Neural cell (in vitro differentiated cells): Measurements from ENCODE around the gene SLC31A1. TPM values are rescaled to one million over a fixed set of nuclear protein-coding genes. Genes with fewer than 3 reads are reported as not detected.

ENCODE experiments used
- H2AFZ ChIP-seq: fragments of 200-600, 300-800 bp; sonication (generic), shearing (Covaris generic); 2 replicates; pipeline ENCODE4 v1.6.0; 2014; ENCODE audit warnings: low read depth, mild to moderate bottlenecking, antibody characterized with exemption, low read length, moderate library complexity
- H3F3A ChIP-seq: fragments of 200-600 bp; shearing (Covaris generic); 2 replicates; pipeline ENCODE4 v1.6.1; 2016; ENCODE audit warnings: mild to moderate bottlenecking, moderate library complexity, mixed read lengths, antibody characterized with exemption, low read length; ENCODE audit not compliant: insufficient read depth, poor library complexity, severe bottlenecking
- H3K27ac ChIP-seq: fragments of 200-600, 300-800 bp; sonication (generic), shearing (Covaris generic); 2 replicates; pipeline ENCODE4 v1.5.1; 2014; ENCODE audit warnings: mild to moderate bottlenecking, low read length, moderate library complexity
- H3K27me3 ChIP-seq: fragments of 300-800, 200-600 bp; sonication (generic), shearing (Covaris generic); 2 replicates; pipeline ENCODE4 v1.6.0; 2014; ENCODE audit warnings: mild to moderate bottlenecking, low read depth, low read length, moderate library complexity; ENCODE audit not compliant: insufficient read depth
- H3K36me3 ChIP-seq: fragments of 300-800, 200-600 bp; sonication (generic), shearing (Covaris generic); 2 replicates; pipeline ENCODE4 v1.5.1; 2014; ENCODE audit warnings: mild to moderate bottlenecking, antibody characterized with exemption, low read length, moderate library complexity; ENCODE audit not compliant: insufficient read depth
- H3K4me2 ChIP-seq: fragments of 300-800, 200-600 bp; sonication (generic), shearing (Covaris generic); 2 replicates; pipeline ENCODE4 v1.6.0; 2014; ENCODE audit warnings: mild to moderate bottlenecking, low read length
- H3K4me3 ChIP-seq: fragments of 300-800, 200-600 bp; sonication (generic), shearing (Covaris generic); 2 replicates; pipeline ENCODE4 v1.5.1; 2014; ENCODE audit warnings: mild to moderate bottlenecking, low read length, moderate library complexity
- H3K79me2 ChIP-seq: fragments of 200-600 bp; shearing (Covaris generic); replicated peaks from 2 replicates; pipeline ENCODE4 v1.6.0; 2014; ENCODE audit warnings: mild to moderate bottlenecking, low read length, moderate library complexity; ENCODE audit not compliant: insufficient read depth
- H3K9ac ChIP-seq: fragments of 300-800, 200-600 bp; sonication (generic), shearing (Covaris generic); 2 replicates; pipeline ENCODE4 v1.6.1; 2016; ENCODE audit warnings: mild to moderate bottlenecking, low read length, mixed read lengths
- H3K9me2 ChIP-seq: fragments of 200-600 bp; shearing (Covaris generic); 2 replicates; pipeline ENCODE4 v1.6.1; 2016; ENCODE audit warnings: mild to moderate bottlenecking, low read length, mixed read lengths; ENCODE audit not compliant: insufficient read depth
- H3K9me3 ChIP-seq: fragments of 200-600, 300-800 bp; sonication (generic), shearing (Covaris generic); 2 replicates; pipeline ENCODE4 v1.6.1; 2016; ENCODE audit warnings: mild to moderate bottlenecking, mixed run types, low read length, moderate library complexity, mixed read lengths
- H4K20me1 ChIP-seq: fragments of 200-600 bp; shearing (Covaris generic); 2 replicates; pipeline ENCODE4 v1.6.1; 2016; ENCODE audit warnings: mild to moderate bottlenecking, mixed run types; ENCODE audit not compliant: insufficient read depth
- EP300 ChIP-seq: fragments of 450-650 bp; conservative IDR thresholded peaks from 2 replicates; pipeline ENCODE4 v1.6.1; 2014; ENCODE audit warnings: antibody characterized with exemption, mild to moderate bottlenecking, moderate library complexity; ENCODE audit not compliant: poor library complexity, severe bottlenecking
- EZH2 ChIP-seq: fragments of 200-600, 300-800 bp; shearing (Covaris generic), sonication (generic); IDR thresholded peaks from 2 replicates; pipeline ENCODE4 v1.6.1; 2014; ENCODE audit warnings: antibody characterized with exemption, low read length, borderline replicate concordance, mild to moderate bottlenecking; ENCODE audit not compliant: insufficient read depth, poor library complexity, severe bottlenecking
- MXI1 ChIP-seq: fragments of 450-650 bp; conservative IDR thresholded peaks from 2 replicates; pipeline ENCODE4 v1.6.1; 2014; ENCODE audit warnings: antibody characterized with exemption, mild to moderate bottlenecking; ENCODE audit not compliant: poor library complexity, severe bottlenecking
- POLR2AphosphoS5 ChIP-seq: IDR thresholded peaks from 2 replicates; pipeline ENCODE4 v1.6.1; 2012
- RAD21 ChIP-seq: fragments of 450-650 bp; conservative IDR thresholded peaks from 2 replicates; pipeline ENCODE4 v1.6.1; 2014; ENCODE audit warnings: antibody characterized with exemption, mild to moderate bottlenecking, moderate library complexity
- REST ChIP-seq: IDR thresholded peaks from 2 replicates; pipeline ENCODE4 v1.6.1; 2012; ENCODE audit warnings: borderline replicate concordance
- SMC3 ChIP-seq: fragments of 450-650 bp; conservative IDR thresholded peaks from 2 replicates; pipeline ENCODE4 v1.6.1; 2014; ENCODE audit warnings: antibody characterized with exemption, mild to moderate bottlenecking, moderate library complexity; ENCODE audit not compliant: poor library complexity
- TAF1 ChIP-seq: IDR thresholded peaks from 2 replicates; pipeline ENCODE4 v1.6.1; 2012; ENCODE audit warnings: low read depth
- polyA plus RNA-seq: library from polyadenylated mRNA; depleted of rRNA; stranded (reverse); fragments of >200 nt; gene quantifications from 2 replicates; pipeline ENCODE4 v1.2.3, GENCODE V29; 2014
- TF ChIP-seq, protein P1 (sequence below): fragments of 450-650 bp; IDR thresholded peaks from 2 replicates; pipeline ENCODE4 v1.5.1; 2014; ENCODE audit warnings: antibody characterized with exemption, mild to moderate bottlenecking, moderate library complexity; ENCODE audit not compliant: poor library complexity, severe bottlenecking

The SLC31A1 gene
- polyA plus RNA-seq, 1 donor from 2014 or later, result 7.4 TPM

DNA sequence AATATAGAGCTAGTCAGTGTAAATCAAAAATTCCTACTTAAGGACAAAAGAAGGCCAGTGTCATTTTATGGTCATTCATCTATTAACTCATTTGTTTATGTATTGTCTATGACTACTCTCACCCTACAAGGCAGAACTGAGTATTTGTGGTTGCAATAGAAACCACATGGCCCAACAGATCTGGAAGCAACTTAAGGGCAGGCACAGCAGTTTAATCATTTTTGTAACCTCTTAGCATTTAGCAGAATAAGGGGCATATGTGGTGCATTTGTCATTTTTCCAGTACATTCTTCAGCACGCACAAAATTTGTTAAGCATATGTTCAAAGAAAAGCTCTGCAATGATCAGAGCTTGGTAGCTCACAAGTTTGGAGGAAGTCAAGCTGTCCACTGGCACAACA is 1.4 kb upstream of the SLC31A1 start:
- peak overlapping the region; percentile 75 for H3K9ac ChIP-seq
- no peaks in the 10 kb centered on the region for H4K20me1 ChIP-seq
- TF ChIP-seq POLR2AphosphoS5 (no peak), RAD21 (no peak), REST (no peak), SMC3 (no peak), TAF1 (no peak), EZH2 (no peak), MXI1 (no peak)
- no peaks in the 10 kb centered on the region for H3K9me2 ChIP-seq
- H3K9me3 ChIP-seq, result no peaks in the 10 kb centered on the region
- H3K4me3 ChIP-seq, result peak overlapping the region; percentile 83
- no peaks in the 10 kb centered on the region for H3F3A ChIP-seq
- no peak overlapping the region for H2AFZ ChIP-seq
- peaks cover 36% of the 10 kb centered on the region for H3K79me2 ChIP-seq
- peaks cover 7% of the 10 kb centered on the region for H3K36me3 ChIP-seq
- H3K27me3 ChIP-seq, result no peaks in the 10 kb centered on the region
- peak overlapping the region; percentile 84 for H3K27ac ChIP-seq
- H3K4me2 ChIP-seq, result peak overlapping the region; percentile 84

GRCh38 chr9:113220467-113221002 is 809 bp upstream of the SLC31A1 start:
- Histone ChIP-seq H3K27ac (peak overlapping the region; percentile 84), H2AFZ (peak overlapping the region; percentile 96)

More at GRCh38 chr9:113220467-113221002, 809 bp upstream of the SLC31A1 start:
- Histone ChIP-seq H3K4me3 (peak overlapping the region; percentile 83), H3K9me2 (no peaks in the 10 kb centered on the region), H3K9ac (peak overlapping the region; percentile 75), H3F3A (no peaks in the 10 kb centered on the region), H3K27me3 (no peaks in the 10 kb centered on the region), H3K9me3 (no peaks in the 10 kb centered on the region), H3K4me2 (peak overlapping the region; percentile 84), H3K79me2 (peaks cover 36% of the 10 kb centered on the region), H4K20me1 (no peaks in the 10 kb centered on the region), H3K36me3 (peaks cover 7% of the 10 kb centered on the region)
- TF ChIP-seq REST (no peak), EP300 (no peak), POLR2AphosphoS5 (no peak), MXI1 (no peak), TAF1 (no peak), SMC3 (no peak), EZH2 (no peak), RAD21 (no peak)
- TF ChIP-seq, protein P1, sequence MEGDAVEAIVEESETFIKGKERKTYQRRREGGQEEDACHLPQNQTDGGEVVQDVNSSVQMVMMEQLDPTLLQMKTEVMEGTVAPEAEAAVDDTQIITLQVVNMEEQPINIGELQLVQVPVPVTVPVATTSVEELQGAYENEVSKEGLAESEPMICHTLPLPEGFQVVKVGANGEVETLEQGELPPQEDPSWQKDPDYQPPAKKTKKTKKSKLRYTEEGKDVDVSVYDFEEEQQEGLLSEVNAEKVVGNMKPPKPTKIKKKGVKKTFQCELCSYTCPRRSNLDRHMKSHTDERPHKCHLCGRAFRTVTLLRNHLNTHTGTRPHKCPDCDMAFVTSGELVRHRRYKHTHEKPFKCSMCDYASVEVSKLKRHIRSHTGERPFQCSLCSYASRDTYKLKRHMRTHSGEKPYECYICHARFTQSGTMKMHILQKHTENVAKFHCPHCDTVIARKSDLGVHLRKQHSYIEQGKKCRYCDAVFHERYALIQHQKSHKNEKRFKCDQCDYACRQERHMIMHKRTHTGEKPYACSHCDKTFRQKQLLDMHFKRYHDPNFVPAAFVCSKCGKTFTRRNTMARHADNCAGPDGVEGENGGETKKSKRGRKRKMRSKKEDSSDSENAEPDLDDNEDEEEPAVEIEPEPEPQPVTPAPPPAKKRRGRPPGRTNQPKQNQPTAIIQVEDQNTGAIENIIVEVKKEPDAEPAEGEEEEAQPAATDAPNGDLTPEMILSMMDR, result no peak
